ENCODE data around the gene SHH.

Gene SHH

DNA sequence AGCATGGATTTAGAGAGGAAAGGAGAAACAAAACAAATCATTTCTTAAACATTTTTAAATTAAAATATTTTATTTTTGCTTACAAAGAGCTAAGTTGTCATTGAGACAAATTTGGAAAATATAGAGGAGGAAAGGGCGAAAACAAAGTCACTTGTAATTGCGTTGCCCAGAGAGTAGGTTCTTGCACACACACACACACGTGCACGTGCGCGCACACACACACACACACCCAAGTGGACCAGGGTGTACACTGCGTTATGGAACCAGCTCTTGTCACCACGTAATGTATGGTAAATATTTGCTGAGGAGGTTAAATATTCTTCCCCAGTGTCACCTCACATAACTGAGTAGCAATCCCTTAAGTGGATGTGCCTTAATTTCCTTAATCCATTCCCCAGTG, 21.6 kb downstream of the SHH start:
- no peak for DNase-seq

DNA sequence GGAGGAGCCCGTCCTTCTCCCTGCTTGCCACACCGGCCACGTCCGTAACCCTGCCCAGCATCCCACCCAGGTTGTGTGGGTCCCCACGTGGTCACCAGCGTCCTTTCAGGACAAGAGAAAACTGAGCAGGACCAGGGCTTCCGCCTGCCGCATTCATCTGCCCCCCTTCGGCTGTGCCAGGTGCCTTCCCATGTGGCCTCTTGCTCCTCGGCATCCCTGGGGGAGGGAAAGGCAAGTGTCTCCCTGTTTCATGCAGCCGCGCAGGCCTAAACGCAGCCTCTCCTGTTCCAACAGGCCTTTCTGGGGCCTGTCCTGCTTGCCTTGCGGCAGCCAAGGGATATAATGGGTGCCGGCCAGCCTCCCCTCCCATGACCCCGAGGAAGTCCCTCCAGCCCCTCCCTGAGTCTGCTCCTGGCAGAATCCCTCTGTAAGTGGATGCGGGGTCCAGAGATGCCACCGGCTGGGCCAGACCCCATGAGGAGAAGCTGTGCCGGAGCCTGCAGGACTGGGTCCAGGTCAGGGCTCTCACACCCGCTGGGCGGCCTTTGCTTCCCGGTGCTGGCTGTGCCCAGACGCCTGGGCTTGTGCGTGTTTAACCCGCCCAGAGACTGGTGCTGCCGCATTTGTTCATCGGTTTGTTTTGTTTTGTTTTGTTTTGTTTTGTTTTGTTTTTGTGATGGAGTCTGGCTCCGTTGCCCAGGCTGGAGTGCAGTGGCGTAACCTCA, 23.1 kb downstream of the SHH start:
- DNase-seq: no peak

DNA sequence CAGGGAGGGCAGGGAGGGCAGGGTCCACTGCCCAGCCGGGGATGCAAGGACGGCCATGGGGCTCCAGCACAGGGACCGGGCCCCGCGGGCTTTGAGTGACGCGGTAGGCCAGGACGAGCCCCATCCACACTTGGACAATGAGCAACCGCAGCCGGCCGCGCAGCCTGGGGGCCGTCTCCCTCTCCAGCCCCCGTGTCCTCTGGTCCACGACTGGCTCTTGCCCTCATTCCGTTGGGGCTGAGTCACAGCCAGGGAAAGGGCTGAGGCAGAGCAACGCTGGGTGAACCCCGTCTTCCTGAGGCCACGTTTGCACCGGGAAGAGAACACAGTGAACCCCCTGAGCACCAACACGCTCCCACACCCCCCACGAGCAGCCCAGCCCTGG, 23.7 kb downstream of the SHH start:
- DNase-seq: no peak

DNA sequence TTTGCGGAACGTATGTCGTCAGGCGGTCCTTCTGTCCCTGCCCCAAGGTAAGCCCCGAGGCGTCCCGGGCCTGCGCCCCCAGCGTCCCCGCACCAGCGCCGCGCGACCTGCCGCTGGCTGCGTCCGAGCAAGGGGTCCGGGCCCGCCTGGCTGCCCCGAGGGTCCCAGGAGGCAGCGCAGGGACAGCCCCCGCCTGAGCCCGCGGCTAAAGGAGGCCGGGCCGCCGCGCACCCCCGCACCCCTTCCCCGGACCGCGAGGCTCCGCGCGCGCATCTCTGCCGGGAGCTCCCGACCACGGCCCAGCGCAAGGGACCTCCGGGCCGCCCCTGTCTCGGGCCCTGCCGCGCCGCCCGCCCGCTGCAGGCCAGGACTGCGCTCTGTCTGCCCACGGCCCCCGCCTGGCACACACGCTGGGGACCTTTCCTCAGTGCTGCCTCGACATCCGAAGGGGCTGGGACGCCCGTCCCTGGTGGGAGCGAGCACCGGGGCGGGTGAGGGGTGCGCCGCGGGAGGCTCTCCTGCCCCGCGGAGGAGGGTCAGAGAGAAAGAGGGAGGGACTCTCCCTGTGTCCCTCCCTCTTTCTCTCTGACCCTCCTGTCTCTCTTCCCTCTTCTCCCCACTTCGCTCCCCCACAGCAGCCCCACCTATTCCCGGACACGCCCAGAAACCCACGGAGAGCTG, 25.0 kb downstream of the SHH start:
- DNase-seq: no peak

DNA sequence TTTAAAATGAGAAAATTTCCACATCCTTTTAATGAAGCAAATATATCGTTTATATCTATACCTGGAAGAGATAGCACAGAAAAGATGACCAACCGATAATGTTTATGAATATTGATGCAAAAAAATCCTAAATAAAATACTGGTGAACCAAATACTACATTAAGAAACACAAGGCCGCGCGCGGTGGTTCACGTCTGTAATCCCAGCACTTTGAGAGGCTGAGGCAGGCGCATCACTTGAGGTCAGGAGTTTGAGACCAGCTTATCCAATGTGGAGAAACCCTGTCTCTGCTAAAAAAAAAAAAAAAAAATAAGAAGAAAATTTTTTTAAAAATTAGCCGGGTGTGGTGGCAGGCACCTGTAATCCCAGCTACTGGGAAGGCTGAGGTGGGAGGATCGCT, 25.8 kb downstream of the SHH start:
- DNase-seq: no peak

DNA sequence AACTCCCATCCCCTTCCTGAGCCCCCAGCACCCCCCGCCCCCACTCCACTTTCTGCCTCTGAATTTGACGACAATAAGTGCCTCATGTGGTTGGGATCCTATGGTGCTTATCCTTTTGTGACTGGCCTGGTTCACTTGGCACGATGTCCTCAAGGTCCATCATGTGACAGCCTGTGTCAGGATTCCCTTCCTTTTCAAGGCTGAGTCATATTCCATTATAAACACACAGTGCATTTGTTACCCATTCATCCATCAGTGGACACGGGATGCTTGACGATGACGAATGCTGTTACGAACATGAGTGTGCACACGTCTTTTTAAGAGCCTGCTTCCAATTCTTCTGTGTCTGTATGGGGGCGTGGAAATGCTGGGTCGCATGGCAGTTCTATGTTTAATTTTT, 26.7 kb downstream of the SHH start:
- no peak for DNase-seq

DNA sequence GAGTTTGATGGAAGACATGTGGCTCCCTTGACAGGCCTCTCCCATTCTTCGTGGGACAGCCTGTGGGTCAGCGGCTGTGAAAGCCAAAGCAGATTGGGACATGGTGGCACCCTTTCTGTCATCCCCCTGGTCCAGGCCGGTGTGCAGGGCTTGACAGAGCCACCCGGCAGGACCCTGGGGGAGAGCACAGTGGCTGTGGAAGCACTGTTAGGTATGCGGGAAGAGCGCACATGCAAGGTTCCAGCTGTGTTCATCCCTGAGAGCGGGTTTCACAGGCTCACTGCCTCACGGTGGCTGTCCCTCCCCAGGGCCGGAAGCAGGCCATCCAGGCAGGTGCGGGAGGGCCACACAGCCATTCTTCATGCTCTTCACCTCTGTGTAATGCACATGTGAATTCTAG, 29.8 kb downstream of the SHH start:
- no peak for DNase-seq

DNA sequence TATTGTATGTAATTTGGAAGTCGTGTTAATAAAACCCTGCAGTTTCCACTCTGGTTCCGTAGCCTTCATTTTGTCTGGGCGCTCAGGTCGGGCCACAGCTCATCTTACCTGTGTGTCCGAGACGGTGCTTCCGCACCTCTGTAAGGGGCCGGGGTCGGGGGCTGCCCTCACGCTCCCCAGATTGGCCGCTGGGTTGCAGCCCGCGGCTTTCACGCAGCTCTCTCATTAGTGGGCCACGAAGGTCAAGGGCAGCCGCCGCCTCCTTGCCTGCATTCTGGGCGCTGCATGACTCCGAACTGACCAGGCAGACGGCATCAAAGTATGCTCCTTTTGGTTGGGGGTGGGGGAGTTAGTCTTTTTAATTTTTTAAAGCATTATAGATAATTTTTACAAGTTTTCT, 30.8 kb downstream of the SHH start:
- no peak for DNase-seq

DNA sequence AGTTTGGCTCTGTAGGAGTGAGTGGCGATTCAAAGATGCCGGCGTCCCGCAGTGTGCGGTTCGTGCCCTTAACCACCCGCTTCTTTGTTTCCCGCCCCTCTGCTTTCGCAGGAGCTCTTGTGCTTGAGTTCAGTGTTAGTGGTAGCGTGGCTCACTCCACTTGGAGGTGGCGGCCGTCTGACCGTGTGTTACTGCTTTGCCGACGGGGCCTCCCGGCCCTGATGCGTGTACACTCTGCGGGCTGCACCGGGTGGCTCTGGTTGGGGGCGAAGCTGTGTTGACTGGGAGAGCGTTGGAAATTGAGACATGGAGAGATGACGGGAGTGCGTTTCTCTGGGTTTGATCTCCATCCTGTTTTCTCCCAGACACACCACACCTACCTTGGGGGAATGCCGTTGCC, 31.4 kb downstream of the SHH start:
- DNase-seq: no peak

DNA sequence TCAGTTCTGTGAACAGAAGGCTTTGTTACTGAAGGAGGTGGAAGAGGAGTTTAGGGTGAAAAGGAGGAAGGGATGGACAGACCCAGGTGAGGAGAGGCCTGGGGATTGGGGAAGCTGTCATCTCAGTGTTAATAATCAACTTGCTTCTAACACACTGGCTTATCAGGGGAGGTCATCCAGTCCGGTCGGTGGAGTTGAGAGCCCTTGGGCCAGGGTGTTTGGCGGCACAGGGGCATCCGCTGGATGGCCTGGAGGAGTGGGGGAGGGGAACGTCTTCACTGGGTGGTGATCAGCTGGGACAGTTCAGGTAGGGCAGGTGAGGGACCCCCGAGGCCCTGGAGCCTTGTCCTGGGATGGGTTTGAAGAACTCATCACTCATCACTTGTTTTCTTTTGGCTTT, 33.9 kb downstream of the SHH start:
- DNase-seq: no peak

DNA sequence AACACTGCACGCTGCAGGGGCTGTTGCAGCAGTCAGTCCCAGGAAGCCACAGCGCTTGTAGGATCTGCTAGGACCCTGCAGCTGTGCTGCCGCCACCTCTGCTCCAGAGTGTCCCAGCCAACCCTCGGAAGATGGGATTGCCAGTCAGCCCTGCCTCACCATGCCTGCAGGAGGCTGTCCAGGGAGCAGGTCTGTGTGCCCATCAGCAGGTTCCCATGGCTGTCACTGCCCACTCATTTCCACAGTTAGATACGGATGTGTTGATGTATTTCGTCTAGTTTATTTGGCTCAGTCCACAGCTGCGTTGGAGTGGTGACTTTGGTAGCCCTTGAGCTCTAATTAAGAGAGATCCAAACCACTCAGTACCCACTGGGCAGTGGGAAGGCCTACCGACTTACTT, 35.7 kb downstream of the SHH start:
- DNase-seq: no peak

DNA sequence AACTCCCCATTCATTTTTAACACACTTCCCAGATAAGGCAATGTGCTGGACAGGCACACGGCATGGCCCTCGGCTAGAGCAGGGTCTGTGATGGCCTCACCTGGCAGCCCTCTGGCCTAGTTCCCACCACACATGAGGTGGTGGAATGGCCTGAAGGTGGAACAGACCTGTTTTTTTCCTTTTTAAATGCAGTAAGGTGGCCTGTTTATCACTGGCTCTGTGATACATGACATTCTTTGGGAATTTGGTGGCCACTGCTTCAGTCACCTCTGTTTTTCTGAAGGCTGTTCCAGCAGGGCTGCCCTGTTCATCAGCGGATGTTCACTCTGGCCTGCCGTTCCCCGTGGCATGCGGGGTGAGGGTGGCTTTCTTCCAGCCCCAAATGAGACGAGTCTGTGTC, 36.6 kb downstream of the SHH start:
- no peak for DNase-seq

DNA sequence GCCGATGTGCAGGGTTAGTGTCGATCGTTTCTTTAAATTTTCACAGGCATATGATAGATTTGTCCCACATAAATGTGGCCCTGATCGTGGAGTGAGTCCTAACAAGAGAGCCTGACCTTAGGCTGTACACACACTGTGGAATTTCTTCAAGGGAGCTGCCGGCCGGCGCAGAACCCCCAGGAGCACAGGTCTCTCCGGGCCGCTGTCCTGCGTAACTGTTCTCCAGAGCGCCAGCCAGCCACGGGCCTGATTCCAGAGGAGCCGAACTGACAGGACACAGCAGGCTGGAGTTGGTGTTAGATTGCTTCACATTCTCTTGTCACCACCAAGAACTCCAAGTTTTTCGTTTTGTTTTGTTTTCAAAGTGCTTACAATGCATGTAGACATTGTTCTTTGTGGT, 37.3 kb downstream of the SHH start:
- no peak for DNase-seq

DNA sequence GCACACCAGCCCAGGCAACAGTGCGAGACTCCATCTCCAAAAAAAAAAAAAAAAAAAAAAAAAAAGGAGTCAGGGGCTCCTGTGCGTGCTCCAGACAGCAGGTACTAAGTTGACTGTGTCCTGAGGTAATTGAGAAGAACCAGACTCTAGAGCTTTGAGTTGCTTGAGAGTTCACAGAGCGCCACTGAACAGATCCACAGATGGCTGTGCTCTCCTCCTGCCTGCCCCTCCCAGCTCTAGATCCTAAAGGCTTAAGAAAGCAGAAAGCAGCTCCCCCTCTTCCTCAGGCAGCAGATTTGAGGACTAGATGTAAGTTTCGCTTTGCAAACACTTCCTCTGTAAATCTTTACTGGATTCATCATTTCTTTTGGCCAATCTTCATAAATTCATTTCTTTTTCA, 38.7 kb downstream of the SHH start:
- DNase-seq: no peak

DNA sequence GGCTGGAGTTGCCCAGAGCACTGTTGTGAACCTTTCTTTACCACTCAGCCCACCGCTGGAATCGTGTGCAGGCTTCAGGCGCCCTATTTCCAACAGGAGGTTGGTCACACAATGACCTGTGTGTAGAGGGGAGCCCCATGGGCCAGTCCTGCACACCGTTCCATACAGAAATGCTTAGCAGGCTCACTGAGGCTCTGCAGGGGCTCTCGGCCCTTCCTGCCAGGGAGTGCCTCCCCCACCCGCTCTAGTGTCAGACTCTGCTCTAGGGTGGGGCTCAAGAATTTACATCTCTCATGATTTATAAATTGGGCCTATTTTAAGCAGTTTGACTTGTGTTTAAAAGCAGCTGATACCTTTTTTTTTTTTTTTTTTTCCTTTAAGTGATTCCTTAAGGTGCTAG, 42.0 kb downstream of the SHH start:
- DNase-seq: no peak

DNA sequence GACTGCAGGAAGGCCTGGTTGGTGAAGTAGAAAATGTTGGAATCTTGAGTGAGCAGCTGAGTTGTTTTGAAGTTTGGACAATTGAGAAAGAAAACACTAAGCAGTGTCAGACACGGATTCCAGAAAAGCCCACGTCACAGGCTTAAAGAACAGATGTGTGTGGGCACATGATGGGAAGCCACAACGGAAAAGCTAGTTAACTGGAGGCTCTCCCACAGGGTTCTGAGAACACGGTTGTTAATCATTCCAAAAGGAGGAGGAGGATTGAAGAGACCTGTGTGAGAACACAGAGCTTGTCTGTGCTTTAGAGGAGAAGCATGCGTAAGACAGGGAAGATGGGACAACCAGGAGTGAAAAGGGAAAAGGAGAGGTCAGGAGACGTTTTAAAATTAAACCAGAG, 42.6 kb downstream of the SHH start:
- no peak for DNase-seq

DNA sequence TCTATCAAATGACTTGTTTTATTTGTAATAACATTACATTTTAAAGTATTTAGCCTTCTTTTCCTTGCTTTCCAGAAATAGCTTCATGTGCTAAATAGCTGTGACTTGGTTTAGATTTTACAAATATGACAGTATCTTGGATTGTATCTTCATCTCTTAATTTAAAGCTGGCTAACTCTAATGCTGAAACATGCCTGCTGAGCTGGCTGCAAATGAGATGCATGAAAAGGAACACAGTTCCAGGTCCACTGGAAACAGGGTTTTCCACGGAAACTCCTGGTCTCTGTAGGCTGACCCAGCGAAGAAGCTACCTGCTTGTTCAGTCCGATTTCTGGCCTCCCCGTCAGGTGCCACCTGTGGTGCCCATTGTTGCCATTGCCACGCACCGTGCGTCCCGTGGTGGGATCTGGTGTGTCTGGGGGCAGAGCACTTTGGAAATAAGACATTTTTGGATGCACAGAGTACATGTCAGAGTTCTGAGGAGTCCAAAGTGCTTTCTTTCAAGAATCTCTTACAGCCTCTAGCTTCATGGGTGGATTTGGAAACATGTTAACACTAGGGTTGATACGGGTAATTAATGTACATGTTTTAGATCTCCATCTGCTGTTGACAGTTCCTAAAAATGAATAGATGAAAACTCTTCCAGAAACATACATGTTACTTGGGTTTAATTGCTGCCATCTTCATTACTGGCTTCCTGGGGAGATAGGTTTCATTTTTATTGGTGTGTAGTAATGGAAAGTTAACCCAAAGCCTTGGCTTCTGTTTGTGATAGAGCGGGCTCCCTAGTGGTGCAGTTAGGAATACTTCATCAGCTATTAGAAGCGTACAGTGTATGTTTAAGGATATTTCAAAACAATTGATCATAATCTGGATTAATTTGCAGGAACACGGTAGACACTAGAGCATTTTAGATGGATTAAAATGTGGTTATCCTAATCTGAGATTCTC, 45.0 kb downstream of the SHH start:
- DNase-seq: no peak

DNA sequence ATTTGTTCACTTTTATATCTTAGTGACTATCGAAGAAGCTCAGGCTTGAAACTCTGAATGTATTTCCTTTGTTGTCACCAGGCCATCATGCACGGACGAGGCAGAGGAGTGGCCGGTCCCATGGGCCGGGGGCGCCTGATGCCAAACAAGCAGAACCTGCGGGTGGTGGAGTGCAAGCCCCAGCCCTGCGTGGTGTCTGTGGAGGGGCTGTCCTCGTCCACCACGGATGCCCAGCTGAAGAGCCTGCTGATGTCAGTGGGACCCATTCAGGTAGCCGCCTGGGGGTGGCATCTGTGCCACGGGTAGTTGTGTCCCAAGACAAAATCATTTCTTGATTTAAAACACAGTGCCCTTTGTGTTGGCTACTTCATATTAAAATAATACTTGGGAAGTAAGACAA, 45.9 kb downstream of the SHH start:
- DNase-seq: no peak

DNA sequence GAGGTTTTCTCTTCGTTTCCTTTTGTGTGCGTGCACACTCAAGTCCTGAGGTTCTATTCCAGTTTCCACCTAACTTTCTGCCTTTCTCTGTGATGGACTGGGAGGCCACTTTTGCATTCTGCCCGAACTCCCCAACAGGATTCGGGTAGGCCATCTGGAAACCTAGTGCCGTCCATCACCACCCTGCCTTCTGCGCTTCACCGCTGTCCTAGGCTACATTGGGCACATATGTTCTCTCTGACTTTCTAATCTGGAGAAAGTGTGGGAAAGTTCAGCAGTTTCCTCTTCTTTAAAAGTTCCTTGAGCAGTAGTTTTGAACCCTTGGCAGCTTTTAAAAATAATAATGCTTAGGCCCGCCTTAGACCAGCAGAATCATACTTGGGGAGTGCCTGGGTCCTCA, 46.8 kb downstream of the SHH start:
- DNase-seq: no peak

DNA sequence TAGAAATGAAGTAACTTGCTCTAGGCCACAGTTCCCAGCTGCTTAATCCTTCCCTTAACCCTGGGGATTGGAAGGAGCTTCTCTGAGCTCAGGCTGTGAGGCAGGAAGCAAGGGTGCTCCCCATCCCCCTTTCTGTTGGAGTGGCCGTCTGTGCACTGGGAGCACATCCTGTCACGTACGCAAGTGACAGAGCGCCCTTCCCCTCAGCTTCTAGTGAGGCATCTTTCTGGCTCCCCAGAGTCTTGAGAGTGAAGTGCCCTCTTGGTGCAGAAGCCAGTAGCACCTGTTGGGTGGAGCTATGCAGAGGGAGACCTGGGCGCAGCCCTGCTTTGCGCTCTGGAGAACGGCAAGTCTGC, 47.8 kb downstream of the SHH start:
- no peak for DNase-seq

DNA sequence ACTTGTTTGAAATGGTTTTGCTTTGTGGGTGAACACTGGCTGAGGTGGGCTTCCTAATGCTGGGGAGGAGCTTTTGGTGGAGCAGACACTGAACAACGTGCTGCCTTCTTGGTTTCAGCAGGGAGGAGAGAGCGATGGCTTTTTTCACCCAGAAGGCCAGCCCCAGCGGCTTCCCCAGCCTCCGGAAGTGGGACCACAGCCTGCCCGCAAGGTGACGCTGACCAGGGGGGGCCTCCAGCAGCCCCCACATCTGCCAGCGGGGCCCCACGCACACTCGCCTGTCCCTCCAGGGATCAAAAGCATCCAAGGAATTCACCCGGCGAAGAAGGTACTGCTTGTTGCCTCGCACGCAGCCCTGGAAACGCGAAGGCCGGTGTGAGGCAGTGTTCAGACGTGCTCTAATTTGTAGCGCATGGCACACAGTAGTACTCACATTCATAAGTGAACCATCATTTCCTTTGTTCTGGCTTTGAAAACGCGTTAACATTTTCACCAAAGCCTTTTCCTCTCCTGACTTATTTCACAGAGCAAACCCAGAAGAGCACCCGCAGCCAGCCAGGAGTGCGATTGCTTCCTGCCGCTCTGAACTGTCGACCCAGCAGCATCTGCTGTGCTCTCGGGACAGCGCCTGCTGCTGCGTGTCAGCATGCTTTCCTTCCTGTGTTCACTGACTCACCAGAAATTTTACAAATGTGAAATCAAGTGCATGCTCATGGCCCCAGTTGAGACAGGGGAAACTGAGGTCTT, 48.4 kb downstream of the SHH start:
- no peak for DNase-seq

DNA sequence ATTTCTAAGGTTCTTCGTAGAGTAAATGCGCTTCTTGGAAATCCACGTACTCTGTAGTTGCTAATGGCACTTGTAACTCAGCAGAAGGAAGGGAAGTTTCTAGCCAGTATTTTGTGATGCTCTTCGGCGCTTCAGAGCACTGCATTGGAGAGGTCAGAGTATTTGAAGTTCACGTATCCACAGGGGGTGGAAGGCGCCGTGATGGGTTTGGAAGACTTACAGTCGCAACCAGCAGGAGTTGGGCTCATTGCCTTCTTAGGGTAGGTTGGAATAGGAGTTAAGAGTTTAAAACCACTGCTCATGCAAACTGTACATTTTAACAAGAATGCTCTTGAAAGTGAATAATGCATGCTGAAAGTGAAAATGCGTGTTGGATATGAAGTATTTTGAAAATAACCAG, 49.1 kb downstream of the SHH start:
- no peak for DNase-seq

DNA sequence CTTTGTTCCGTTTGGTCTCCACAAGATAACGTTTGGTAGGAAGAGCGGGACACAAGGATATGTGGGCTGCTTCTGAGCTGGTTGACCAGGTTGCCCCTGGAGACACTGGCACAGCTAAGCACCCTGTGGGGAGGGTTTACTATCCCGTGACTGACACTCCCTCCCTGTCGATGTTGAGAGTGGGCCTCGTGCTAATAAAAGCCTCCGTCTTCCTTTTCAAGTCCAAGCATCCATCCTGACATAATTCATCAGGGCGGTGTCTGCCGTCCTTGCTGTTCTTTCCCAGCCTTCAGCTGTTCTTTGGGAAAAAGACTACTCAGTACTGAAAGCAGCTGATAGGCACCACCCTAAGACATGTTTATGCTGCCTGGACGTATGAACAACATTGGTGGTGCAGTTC, 49.6 kb downstream of the SHH start:
- no peak for DNase-seq
